HEK293 (cell line): ENCODE results near the gene SLC30A4.

Experiments
- CTCF ChIA-PET: fragments of 350-600 bp; formaldehyde crosslinking; extraction: SDS; loops from one replicate; lab custom pipeline; 2021; ENCODE audit warnings: antibody characterized with exemption; lab: Yijun Ruan, JAX
- POLR2A ChIA-PET: fragments of 300-600 bp; formaldehyde crosslinking; extraction: SDS; loops from one replicate; lab custom pipeline; 2020; ENCODE audit warnings: antibody characterized with exemption, inconsistent platforms; lab: Yijun Ruan, JAX
- H3K27ac ChIP-seq: fragments of 200-500 bp; sonication (Bioruptor generic); 2 replicates; pipeline ENCODE4 v1.5.1; 2014; ENCODE audit warnings: low read depth, low read length, control low read depth, inconsistent platforms; ENCODE audit errors: extremely low read depth
- H3K36me3 ChIP-seq, 2 experiments: fragments of 200-500 bp in 1 of 2; sonication (Bioruptor generic) in 1 of 2; 1 replicate in 1 of 2; 2 replicates in 1 of 2; pipeline ENCODE4 v1.5.1; 2014 to 2017; ENCODE audit warnings: inconsistent platforms in 2 of 2, low read length in 2 of 2; ENCODE audit not compliant: control insufficient read depth in 2 of 2, insufficient read depth in 1 of 2
- H3K4me1 ChIP-seq: fragments of 200-500 bp; sonication (Bioruptor generic); 2 replicates; pipeline ENCODE4 v1.5.1; 2014; ENCODE audit warnings: mild to moderate bottlenecking, low read length, inconsistent platforms; ENCODE audit not compliant: control insufficient read depth, insufficient read depth
- H3K4me3 ChIP-seq: 2 replicates; pipeline ENCODE4 v1.5.1; 2011; ENCODE audit warnings: low read depth, mild to moderate bottlenecking, control low read depth, low read length, moderate library complexity
- H3K9me3 ChIP-seq: fragments of 200-500 bp; sonication (Bioruptor generic); 2 replicates; pipeline ENCODE4 v1.5.1; 2014; ENCODE audit warnings: low read depth, low read length, inconsistent platforms; ENCODE audit not compliant: control insufficient read depth, insufficient read depth
- BCL11A ChIP-seq: fragments of 450-650 bp; formaldehyde crosslinking; IDR thresholded peaks from 2 replicates; pipeline ENCODE4 v1.5.1; 2016; ENCODE audit warnings: low read depth, missing biosample characterization, missing genetic modification characterization
- KLF10 ChIP-seq: fragments of 450-650 bp; IDR thresholded peaks from 2 replicates; pipeline ENCODE4 v1.5.1; 2018; ENCODE audit warnings: missing biosample characterization, mild to moderate bottlenecking, missing genetic modification characterization
- PRDM1 ChIP-seq: fragments of 450-650 bp; formaldehyde crosslinking; IDR thresholded peaks from 2 replicates; pipeline ENCODE4; 2016; ENCODE audit warnings: missing biosample characterization, missing genetic modification characterization
- RBAK ChIP-seq: fragments of 450-650 bp; formaldehyde crosslinking; IDR thresholded peaks from 2 replicates; pipeline ENCODE4 v1.5.1; 2016; ENCODE audit warnings: missing biosample characterization, missing genetic modification characterization
- WT1 ChIP-seq: fragments of 450-650 bp; formaldehyde crosslinking; IDR thresholded peaks from 2 replicates; pipeline ENCODE4 v1.5.1; 2016; ENCODE audit warnings: missing biosample characterization, missing genetic modification characterization
- ZBTB21 ChIP-seq: fragments of 450-650 bp; formaldehyde crosslinking; IDR thresholded peaks from 2 replicates; pipeline ENCODE4 v1.5.1; 2017; ENCODE audit warnings: missing biosample characterization, missing genetic modification characterization
- ZFHX2 ChIP-seq: fragments of 450-650 bp; formaldehyde crosslinking; conservative IDR thresholded peaks from 2 replicates; pipeline ENCODE4 v1.5.1; 2016; ENCODE audit warnings: missing biosample characterization, missing genetic modification characterization
- ZNF19 ChIP-seq: fragments of 450-650 bp; formaldehyde crosslinking; IDR thresholded peaks from 2 replicates; pipeline ENCODE4; 2016; ENCODE audit warnings: missing biosample characterization, missing genetic modification characterization, low read depth
- ZNF391 ChIP-seq: fragments of 450-650 bp; formaldehyde crosslinking; IDR thresholded peaks from 2 replicates; pipeline ENCODE4 v1.5.1; 2016; ENCODE audit warnings: low read depth, missing biosample characterization, missing genetic modification characterization, borderline replicate concordance
- ZNF398 ChIP-seq: fragments of 450-650 bp; formaldehyde crosslinking; IDR thresholded peaks from 2 replicates; pipeline ENCODE4 v1.5.1; 2017; ENCODE audit warnings: missing biosample characterization, missing genetic modification characterization
- ZNF473 ChIP-seq: fragments of 450-650 bp; formaldehyde crosslinking; IDR thresholded peaks from 2 replicates; pipeline ENCODE4 v1.5.1; 2017; ENCODE audit warnings: missing biosample characterization, missing genetic modification characterization
- ZNF48 ChIP-seq: fragments of 450-650 bp; formaldehyde crosslinking; IDR thresholded peaks from 2 replicates; pipeline ENCODE4 v1.5.1; 2016; ENCODE audit warnings: missing biosample characterization, missing genetic modification characterization
- ZNF510 ChIP-seq: fragments of 450-650 bp; formaldehyde crosslinking; IDR thresholded peaks from 2 replicates; pipeline ENCODE4 v1.5.1; 2018; ENCODE audit warnings: mild to moderate bottlenecking, missing genetic modification characterization, missing biosample characterization; ENCODE audit not compliant: insufficient replicate concordance
- ZNF660 ChIP-seq: fragments of 450-650 bp; IDR thresholded peaks from 2 replicates; pipeline ENCODE4 v1.5.1; 2018; ENCODE audit warnings: missing biosample characterization, mild to moderate bottlenecking, missing genetic modification characterization
- ZNF791 ChIP-seq: fragments of 450-650 bp; formaldehyde crosslinking; IDR thresholded peaks from 2 replicates; pipeline ENCODE4 v1.5.1; 2016; ENCODE audit warnings: missing biosample characterization, missing genetic modification characterization
- TF ChIP-seq, protein P1 (sequence below): fragments of 450-650 bp; formaldehyde crosslinking; IDR thresholded peaks from 2 replicates; pipeline ENCODE4 v1.5.1; 2016; ENCODE audit warnings: missing biosample characterization, missing genetic modification characterization
- TF ChIP-seq, protein P2 (sequence below): fragments of 450-650 bp; formaldehyde crosslinking; IDR thresholded peaks from 2 replicates; pipeline ENCODE4 v1.5.1; 2016; ENCODE audit warnings: missing biosample characterization, missing genetic modification characterization, low read depth
- TF ChIP-seq, protein P3 (sequence below): fragments of 450-650 bp; formaldehyde crosslinking; IDR thresholded peaks from 2 replicates; pipeline ENCODE4 v1.5.1; 2017; ENCODE audit warnings: missing biosample characterization, mild to moderate bottlenecking, missing genetic modification characterization, moderate library complexity
- TF ChIP-seq, protein P4 (sequence below): fragments of 450-650 bp; formaldehyde crosslinking; IDR thresholded peaks from 2 replicates; pipeline ENCODE4 v1.5.0; 2017; ENCODE audit warnings: missing biosample characterization, missing genetic modification characterization, borderline replicate concordance
- TF ChIP-seq, protein P5 (sequence below): fragments of 450-650 bp; formaldehyde crosslinking; IDR thresholded peaks from 2 replicates; pipeline ENCODE4 v1.5.1; 2017; ENCODE audit warnings: missing biosample characterization, missing genetic modification characterization

Gene SLC30A4

GRCh38 chr15:45522328-45523165, at the start of gene SLC30A4:
SLC30A4 (minus strand) TSS chr15:45522755; CDS start chr15:45522354, 401 bp downstream.
- peak within 1 kb of the TSS; percentile 70; the same call in 1 of the 2 replicates for H3K27ac ChIP-seq
- ChIA-PET POLR2A (no interaction called here), CTCF (interaction anchor here (0.7 to 1.3 kb wide), 3 partner anchors 9 to 89 kb away, joined by 3 to 5 read pairs (median 5); no protein-coding TSS in a partner anchor)
- H3K4me3 ChIP-seq, result peak within 1 kb of the TSS; percentile 55
- no peaks in the 10 kb centered on the region for H3K36me3 ChIP-seq
- no peaks in the 10 kb centered on the region for H3K4me1 ChIP-seq
- no peaks in the 10 kb centered on the region for H3K9me3 ChIP-seq
- TF ChIP-seq, protein P1, sequence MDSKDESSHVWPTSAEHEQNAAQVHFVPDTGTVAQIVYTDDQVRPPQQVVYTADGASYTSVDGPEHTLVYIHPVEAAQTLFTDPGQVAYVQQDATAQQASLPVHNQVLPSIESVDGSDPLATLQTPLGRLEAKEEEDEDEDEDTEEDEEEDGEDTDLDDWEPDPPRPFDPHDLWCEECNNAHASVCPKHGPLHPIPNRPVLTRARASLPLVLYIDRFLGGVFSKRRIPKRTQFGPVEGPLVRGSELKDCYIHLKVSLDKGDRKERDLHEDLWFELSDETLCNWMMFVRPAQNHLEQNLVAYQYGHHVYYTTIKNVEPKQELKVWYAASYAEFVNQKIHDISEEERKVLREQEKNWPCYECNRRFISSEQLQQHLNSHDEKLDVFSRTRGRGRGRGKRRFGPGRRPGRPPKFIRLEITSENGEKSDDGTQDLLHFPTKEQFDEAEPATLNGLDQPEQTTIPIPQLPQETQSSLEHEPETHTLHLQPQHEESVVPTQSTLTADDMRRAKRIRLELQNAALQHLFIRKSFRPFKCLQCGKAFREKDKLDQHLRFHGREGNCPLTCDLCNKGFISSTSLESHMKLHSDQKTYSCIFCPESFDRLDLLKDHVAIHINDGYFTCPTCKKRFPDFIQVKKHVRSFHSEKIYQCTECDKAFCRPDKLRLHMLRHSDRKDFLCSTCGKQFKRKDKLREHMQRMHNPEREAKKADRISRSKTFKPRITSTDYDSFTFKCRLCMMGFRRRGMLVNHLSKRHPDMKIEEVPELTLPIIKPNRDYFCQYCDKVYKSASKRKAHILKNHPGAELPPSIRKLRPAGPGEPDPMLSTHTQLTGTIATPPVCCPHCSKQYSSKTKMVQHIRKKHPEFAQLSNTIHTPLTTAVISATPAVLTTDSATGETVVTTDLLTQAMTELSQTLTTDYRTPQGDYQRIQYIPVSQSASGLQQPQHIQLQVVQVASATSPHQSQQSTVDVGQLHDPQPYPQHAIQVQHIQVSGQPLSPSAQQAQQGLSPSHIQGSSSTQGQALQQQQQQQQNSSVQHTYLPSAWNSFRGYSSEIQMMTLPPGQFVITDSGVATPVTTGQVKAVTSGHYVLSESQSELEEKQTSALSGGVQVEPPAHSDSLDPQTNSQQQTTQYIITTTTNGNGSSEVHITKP, result no peak
- TF ChIP-seq WT1 (no peak), KLF10 (tag by site-specific recombination) (no peak), ZBTB21 (tag by site-specific recombination) (no peak), ZNF398 (tag by site-specific recombination) (no peak), ZNF19 (tag by site-specific recombination) (no peak), BCL11A (tag by site-specific recombination) (no peak), PRDM1 (tag by site-specific recombination) (0 out of 2 replicates have a peak, but pooled peaks have one; percentile 8), ZNF791 (no peak), ZNF510 (tag by site-specific recombination) (no peak), ZNF660 (tag by site-specific recombination) (peak; percentile 50), RBAK (tag by site-specific recombination) (no peak), ZNF48 (tag by site-specific recombination) (no peak), ZNF391 (tag by site-specific recombination) (no peak), ZNF473 (no peak), ZFHX2 (tag by site-specific recombination) (no peak; the same call in none of the 2 replicates)
- TF ChIP-seq, protein P2, sequence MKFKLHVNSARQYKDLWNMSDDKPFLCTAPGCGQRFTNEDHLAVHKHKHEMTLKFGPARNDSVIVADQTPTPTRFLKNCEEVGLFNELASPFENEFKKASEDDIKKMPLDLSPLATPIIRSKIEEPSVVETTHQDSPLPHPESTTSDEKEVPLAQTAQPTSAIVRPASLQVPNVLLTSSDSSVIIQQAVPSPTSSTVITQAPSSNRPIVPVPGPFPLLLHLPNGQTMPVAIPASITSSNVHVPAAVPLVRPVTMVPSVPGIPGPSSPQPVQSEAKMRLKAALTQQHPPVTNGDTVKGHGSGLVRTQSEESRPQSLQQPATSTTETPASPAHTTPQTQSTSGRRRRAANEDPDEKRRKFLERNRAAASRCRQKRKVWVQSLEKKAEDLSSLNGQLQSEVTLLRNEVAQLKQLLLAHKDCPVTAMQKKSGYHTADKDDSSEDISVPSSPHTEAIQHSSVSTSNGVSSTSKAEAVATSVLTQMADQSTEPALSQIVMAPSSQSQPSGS, result no peak
- TF ChIP-seq, protein P3, sequence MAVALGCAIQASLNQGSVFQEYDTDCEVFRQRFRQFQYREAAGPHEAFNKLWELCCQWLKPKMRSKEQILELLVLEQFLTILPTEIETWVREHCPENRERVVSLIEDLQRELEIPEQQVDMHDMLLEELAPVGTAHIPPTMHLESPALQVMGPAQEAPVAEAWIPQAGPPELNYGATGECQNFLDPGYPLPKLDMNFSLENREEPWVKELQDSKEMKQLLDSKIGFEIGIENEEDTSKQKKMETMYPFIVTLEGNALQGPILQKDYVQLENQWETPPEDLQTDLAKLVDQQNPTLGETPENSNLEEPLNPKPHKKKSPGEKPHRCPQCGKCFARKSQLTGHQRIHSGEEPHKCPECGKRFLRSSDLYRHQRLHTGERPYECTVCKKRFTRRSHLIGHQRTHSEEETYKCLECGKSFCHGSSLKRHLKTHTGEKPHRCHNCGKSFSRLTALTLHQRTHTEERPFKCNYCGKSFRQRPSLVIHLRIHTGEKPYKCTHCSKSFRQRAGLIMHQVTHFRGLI (tag by site-specific recombination), result peak; percentile 72
- TF ChIP-seq, protein P4, sequence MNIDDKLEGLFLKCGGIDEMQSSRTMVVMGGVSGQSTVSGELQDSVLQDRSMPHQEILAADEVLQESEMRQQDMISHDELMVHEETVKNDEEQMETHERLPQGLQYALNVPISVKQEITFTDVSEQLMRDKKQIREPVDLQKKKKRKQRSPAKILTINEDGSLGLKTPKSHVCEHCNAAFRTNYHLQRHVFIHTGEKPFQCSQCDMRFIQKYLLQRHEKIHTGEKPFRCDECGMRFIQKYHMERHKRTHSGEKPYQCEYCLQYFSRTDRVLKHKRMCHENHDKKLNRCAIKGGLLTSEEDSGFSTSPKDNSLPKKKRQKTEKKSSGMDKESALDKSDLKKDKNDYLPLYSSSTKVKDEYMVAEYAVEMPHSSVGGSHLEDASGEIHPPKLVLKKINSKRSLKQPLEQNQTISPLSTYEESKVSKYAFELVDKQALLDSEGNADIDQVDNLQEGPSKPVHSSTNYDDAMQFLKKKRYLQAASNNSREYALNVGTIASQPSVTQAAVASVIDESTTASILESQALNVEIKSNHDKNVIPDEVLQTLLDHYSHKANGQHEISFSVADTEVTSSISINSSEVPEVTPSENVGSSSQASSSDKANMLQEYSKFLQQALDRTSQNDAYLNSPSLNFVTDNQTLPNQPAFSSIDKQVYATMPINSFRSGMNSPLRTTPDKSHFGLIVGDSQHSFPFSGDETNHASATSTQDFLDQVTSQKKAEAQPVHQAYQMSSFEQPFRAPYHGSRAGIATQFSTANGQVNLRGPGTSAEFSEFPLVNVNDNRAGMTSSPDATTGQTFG, result no peak
- TF ChIP-seq, protein P5, sequence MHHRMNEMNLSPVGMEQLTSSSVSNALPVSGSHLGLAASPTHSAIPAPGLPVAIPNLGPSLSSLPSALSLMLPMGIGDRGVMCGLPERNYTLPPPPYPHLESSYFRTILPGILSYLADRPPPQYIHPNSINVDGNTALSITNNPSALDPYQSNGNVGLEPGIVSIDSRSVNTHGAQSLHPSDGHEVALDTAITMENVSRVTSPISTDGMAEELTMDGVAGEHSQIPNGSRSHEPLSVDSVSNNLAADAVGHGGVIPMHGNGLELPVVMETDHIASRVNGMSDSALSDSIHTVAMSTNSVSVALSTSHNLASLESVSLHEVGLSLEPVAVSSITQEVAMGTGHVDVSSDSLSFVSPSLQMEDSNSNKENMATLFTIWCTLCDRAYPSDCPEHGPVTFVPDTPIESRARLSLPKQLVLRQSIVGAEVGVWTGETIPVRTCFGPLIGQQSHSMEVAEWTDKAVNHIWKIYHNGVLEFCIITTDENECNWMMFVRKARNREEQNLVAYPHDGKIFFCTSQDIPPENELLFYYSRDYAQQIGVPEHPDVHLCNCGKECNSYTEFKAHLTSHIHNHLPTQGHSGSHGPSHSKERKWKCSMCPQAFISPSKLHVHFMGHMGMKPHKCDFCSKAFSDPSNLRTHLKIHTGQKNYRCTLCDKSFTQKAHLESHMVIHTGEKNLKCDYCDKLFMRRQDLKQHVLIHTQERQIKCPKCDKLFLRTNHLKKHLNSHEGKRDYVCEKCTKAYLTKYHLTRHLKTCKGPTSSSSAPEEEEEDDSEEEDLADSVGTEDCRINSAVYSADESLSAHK (tag by site-specific recombination), result no peak
